Ascending aorta (tissue), 2 donors: ENCODE measurements around the gene NAT16. TPM values are rescaled to one million over a fixed set of nuclear protein-coding genes. Genes with fewer than 3 reads are reported as not detected.
A peak's percentile ranks its signal among the peaks of the same experiment; 100 is the strongest.

Experiments
- DNase-seq, 2 donors: peaks; one replicate each; pipeline ENCODE4 v3.0.0-alpha.2; 2019; ENCODE audit warnings: low spot score in 2 of 2
- H3K27ac ChIP-seq, 2 donors: fragments of 200-600 bp; sonication (generic); one replicate each; pipeline ENCODE4 v1.5.1; 2016 to 2017; ENCODE audit warnings: mild to moderate bottlenecking in 1 of 2
- H3K27me3 ChIP-seq: fragments of 200-600 bp; sonication (generic); one replicate; pipeline ENCODE4 v1.5.1; 2017
- H3K36me3 ChIP-seq, 2 donors: fragments of 200-600 bp; sonication (generic); one replicate each; pipeline ENCODE4 v1.5.1; 2016
- H3K4me1 ChIP-seq, 2 donors: fragments of 200-600 bp; sonication (generic); one replicate each; pipeline ENCODE4 v1.5.1; 2016 to 2017; ENCODE audit warnings: mild to moderate bottlenecking in 1 of 2
- H3K4me3 ChIP-seq, 2 donors: fragments of 200-600 bp; sonication (generic); one replicate each; pipeline ENCODE4 v1.5.1; 2016 to 2017; ENCODE audit warnings: mild to moderate bottlenecking in 1 of 2
- H3K9me3 ChIP-seq, 2 donors: fragments of 200-600 bp; sonication (generic); one replicate each; pipeline ENCODE4 v1.5.1; 2016
- CTCF ChIP-seq, 3 experiments: fragments of 200-600 bp in 2 of 3; fragments of 450-650 bp in 1 of 3; sonication (generic) in 2 of 3; IDR thresholded peaks; one replicate each; pipeline ENCODE4 v1.5.1; 2016 to 2019; ENCODE audit warnings: antibody characterized with exemption in 3 of 3, mild to moderate bottlenecking in 1 of 3, moderate library complexity in 1 of 3
- intact Hi-C: fragments of 100-400 bp; cut with DNase I; formaldehyde crosslinking; loops from one replicate; pipeline ENCODE4 v1.15.1; 2023
- total RNA-seq: library from RNA; depleted of rRNA; stranded (reverse); fragments of >200 nt; gene quantifications from one replicate; pipeline ENCODE4 v1.1.0, GENCODE V29; 2016

NAT16 gene
- total RNA-seq, 1 donor from 2014 or later = not detected

- no peak for TF ChIP-seq CTCF (IDR thresholded peaks at IDR 0.05)
- Histone ChIP-seq H3K4me3 (peak overlapping the region; percentile 56 to 71), H3K36me3 (peaks cover 24 to 48% of the 10 kb centered on the region in 2 donors), H3K9me3 (no peaks in the 10 kb centered on the region), H3K27me3 (no peaks in the 10 kb centered on the region), H3K4me1 (peaks cover 12 to 54% of the 10 kb centered on the region in 2 donors), H3K27ac (peak overlapping the region; percentile 96 to 98)
- DNase-seq = peak in 1 of 2 donors; percentile 60
- intact Hi-C loops = no loop called here
Measured at GRCh38 chr7:101128040-101128834, 51.9 kb downstream of the NAT16 start.

GRCh38 chr7:101127460-101128039 is 52.5 kb downstream of the NAT16 start:
- Histone ChIP-seq H3K36me3 (peaks cover 19 to 42% of the 10 kb centered on the region in 2 donors), H3K27ac (peak overlapping the region; percentile 96 to 98), H3K4me3 (peak overlapping the region; percentile 56 to 71), H3K9me3 (no peaks in the 10 kb centered on the region), H3K4me1 (peaks cover 12 to 61% of the 10 kb centered on the region in 2 donors), H3K27me3 (no peaks in the 10 kb centered on the region)
- DNase-seq = no peak
- intact Hi-C loops = loop anchor here (1.0 kb wide), 2 partner anchors 11 to 27 kb away; no protein-coding TSS in a partner anchor
- TF ChIP-seq CTCF (IDR thresholded peaks at IDR 0.05) = no peak

- intact Hi-C loops = loop anchor here (1.0 kb wide), 2 partner anchors 11 to 27 kb away; no protein-coding TSS in a partner anchor
- Histone ChIP-seq H3K4me3 (peak within 1 kb of the TSS; percentile 56 to 71), H3K27me3 (no peaks in the 10 kb centered on the region), H3K4me1 (peaks cover 12 to 65% of the 10 kb centered on the region in 2 donors), H3K9me3 (no peaks in the 10 kb centered on the region), H3K27ac (peak within 1 kb of the TSS; percentile 96 to 98), H3K36me3 (peaks cover 12 to 35% of the 10 kb centered on the region in 2 donors)
- peak in 1 of 3 experiments; percentile 24 for TF ChIP-seq CTCF (IDR thresholded peaks at IDR 0.05)
- peak; percentile 93 to 99 for DNase-seq
Measured at GRCh38 chr7:101126651-101127459, 53.2 kb downstream of the NAT16 start, which contains the start of gene SERPINE1. TSS of gene SERPINE1 (plus strand) at chr7:101127104. CDS start at chr7:101128394, 1,290 bp downstream.

GRCh38 chr7:101125989-101126650 is 54.0 kb downstream of the NAT16 start:
- H3K4me1 ChIP-seq = peaks cover 12 to 71% of the 10 kb centered on the region in 2 donors
- TF ChIP-seq CTCF (IDR thresholded peaks at IDR 0.05) = no peak
- no peaks in the 10 kb centered on the region for H3K9me3 ChIP-seq
- intact Hi-C loops = no loop called here
- H3K27me3 ChIP-seq = no peaks in the 10 kb centered on the region
- DNase-seq = peak in 1 of 2 donors; percentile 84
- H3K27ac ChIP-seq = peak overlapping the region; percentile 96 to 98
- peak overlapping the region; percentile 56 to 71 for H3K4me3 ChIP-seq
- H3K36me3 ChIP-seq = peaks cover 10 to 27% of the 10 kb centered on the region in 2 donors
